ENCODE data around the gene ADAMTS2. TPM values are rescaled to one million over a fixed set of nuclear protein-coding genes. Genes with fewer than 3 reads are reported as not detected.

ADAMTS2 gene
- total and polyA plus RNA-seq, 2 of the 8 experiments (the other 6 are each of a cell fraction or from before 2014, with no cell fraction given), result 6.6 to 7.3 TPM

GRCh38 chr5:179375236-179375685 is 30.0 kb upstream of the ADAMTS2 start (continued):
- TF ChIP-seq CHD7 (IDR thresholded peaks at IDR 0.05; ENCODE audit: insufficient replicate concordance, low read length), result no peak
- TF ChIP-seq SIRT6 (IDR thresholded peaks at IDR 0.05; ENCODE audit: low read length), result no peak
- TF ChIP-seq CBX8 (IDR thresholded peaks at IDR 0.05; ENCODE audit: borderline replicate concordance, low read depth, low read length), result no peak
- TF ChIP-seq RBBP5 (IDR thresholded peaks at IDR 0.05; ENCODE audit: borderline replicate concordance, low read depth, low read length), result no peak
- TF ChIP-seq ATF3 (IDR thresholded peaks at IDR 0.05; ENCODE audit: insufficient read depth, low read depth, low read length), result no peak
- no peak for TF ChIP-seq EGR1 (IDR thresholded peaks at IDR 0.05; ENCODE audit: borderline replicate concordance, low read depth, low read length)
